GM12878 (cell line): ENCODE data around the gene PNMA5. TPM values are rescaled to one million over a fixed set of nuclear protein-coding genes. Genes with fewer than 3 reads are reported as not detected.
"Not testable (repeated sequence)": the region's sequence is repeated elsewhere in the genome, so short reads cannot be mapped to it uniquely, and the experiment has no call there.

Source experiments
- ATAC-seq: fragments of 200-7000 bp; cut with Tn5 transposase; 3 replicates; pipeline ENCODE4 v1.9.1; 2020; ENCODE audit warnings: mild to moderate bottlenecking, moderate library complexity
- BruUV-seq: library from RNA; stranded (reverse); fragments of 400-500 nt; replicated peaks from 2 replicates; lab custom pipeline; 2021; lab: Mats Ljungman, UMichigan
- CTCF ChIA-PET: fragments of 300-600 bp; sonication (Branson Sonifier 250); formaldehyde crosslinking; extraction: SDS; loops from one replicate; lab custom pipeline; 2021; ENCODE audit warnings: inconsistent platforms; lab: Yijun Ruan, JAX
- POLR2A ChIA-PET: fragments of 350-600 bp; formaldehyde crosslinking; extraction: SDS; loops from one replicate; lab custom pipeline; 2021; ENCODE audit warnings: inconsistent platforms; lab: Charles Lee
- RAD21 ChIA-PET: fragments of 300-600 bp; sonication (Branson Sonifier 250); formaldehyde crosslinking; loops from one replicate; lab custom pipeline; 2023; ENCODE audit warnings: antibody characterized with exemption; ENCODE audit not compliant: unreplicated experiment; lab: Charles Lee
- SMC1A ChIA-PET: fragments of 300-600 bp; sonication (Branson Sonifier 250); formaldehyde crosslinking; loops from one replicate; lab custom pipeline; 2023; ENCODE audit not compliant: unreplicated experiment, uncharacterized antibody; lab: Charles Lee
- DNase-seq: peaks from one replicate; pipeline ENCODE4 v3.0.0-alpha.2; 2011; ENCODE audit warnings: low read depth, low spot score
- FAIRE-seq: peaks from 3 replicates; lab custom pipeline; 2011; peaks lifted over from hg19 to GRCh38; lab: Jason Lieb, UNC
- H2AFZ ChIP-seq: 2 replicates; pipeline ENCODE4 v1.6.0; 2011; ENCODE audit warnings: low read depth, low read length, control low read depth; ENCODE audit not compliant: control insufficient read depth
- H3K27ac ChIP-seq: 2 replicates; pipeline ENCODE4 v1.5.1; 2011; ENCODE audit warnings: control low read depth; ENCODE audit not compliant: control insufficient read depth, insufficient read depth
- H3K27me3 ChIP-seq, 2 experiments: replicated peaks in 1 of 2; 2 replicates each; pipeline versions ENCODE4 v1.6.0 to v1.6.1; 2011; ENCODE audit warnings: low read length in 1 of 2; ENCODE audit not compliant: control insufficient read depth in 2 of 2, insufficient read depth in 2 of 2
- H3K36me3 ChIP-seq, 2 experiments: 2 replicates each; pipeline ENCODE4 v1.5.1; 2011; ENCODE audit warnings: low read length in 1 of 2; ENCODE audit not compliant: control insufficient read depth in 2 of 2, insufficient read depth in 2 of 2
- H3K4me1 ChIP-seq: 2 replicates; pipeline ENCODE4 v1.6.1; 2011; ENCODE audit warnings: mild to moderate bottlenecking, low read length, moderate library complexity, mixed read lengths; ENCODE audit not compliant: control insufficient read depth, insufficient read depth
- H3K4me2 ChIP-seq: 2 replicates; pipeline ENCODE4 v1.6.0; 2011; ENCODE audit warnings: control low read depth; ENCODE audit not compliant: control insufficient read depth, insufficient read depth
- H3K4me3 ChIP-seq: fragments of 200-600 bp; sonication (generic); 2 replicates; pipeline ENCODE4 v1.5.1; 2016
- H3K79me2 ChIP-seq: 2 replicates; pipeline ENCODE4 v1.6.0; 2011; ENCODE audit warnings: low read length; ENCODE audit not compliant: control insufficient read depth, insufficient read depth
- H3K9ac ChIP-seq: 2 replicates; pipeline ENCODE4 v1.8.0; 2011; ENCODE audit warnings: low read length, control low read depth, mixed read lengths; ENCODE audit not compliant: control insufficient read depth, insufficient read depth
- H3K9me3 ChIP-seq: replicated peaks from 3 replicates; pipeline ENCODE4 v1.5.1; 2011; ENCODE audit warnings: mild to moderate bottlenecking, low read length; ENCODE audit not compliant: control insufficient read depth, insufficient read depth
- H4K20me1 ChIP-seq: 2 replicates; pipeline ENCODE4 v1.6.0; 2011; ENCODE audit not compliant: control insufficient read depth, insufficient read depth
- CEBPB ChIP-seq, 2 experiments: fragments of 150-350 bp in 1 of 2; IDR thresholded peaks; 2 replicates each; pipeline ENCODE4 v1.6.1; 2012 to 2014; ENCODE audit warnings: low read depth in 2 of 2, low read length in 2 of 2, borderline replicate concordance in 1 of 2, inconsistent platforms in 1 of 2
- EED ChIP-seq: sonication (generic); IDR thresholded peaks from 2 replicates; pipeline ENCODE4 v1.6.1; 2016; ENCODE audit warnings: antibody characterized with exemption, low read depth
- GABPA ChIP-seq: IDR thresholded peaks from 2 replicates; pipeline ENCODE4 v1.6.1; 2014; ENCODE audit warnings: antibody characterized with exemption, low read depth, mild to moderate bottlenecking, inconsistent platforms
- MEF2A ChIP-seq: IDR thresholded peaks from 2 replicates; pipeline ENCODE4 v1.6.1; 2011; ENCODE audit warnings: low read depth, mild to moderate bottlenecking, low read length, moderate library complexity; ENCODE audit not compliant: insufficient read depth
- MTA2 ChIP-seq: fragments of 450-650 bp; IDR thresholded peaks from 2 replicates; pipeline ENCODE4 v1.6.1; 2016; ENCODE audit warnings: low read depth, mild to moderate bottlenecking, moderate library complexity
- NFXL1 ChIP-seq: fragments of 450-650 bp; IDR thresholded peaks from 2 replicates; pipeline ENCODE4 v1.6.1; 2017; ENCODE audit warnings: antibody characterized with exemption, mild to moderate bottlenecking, borderline replicate concordance
- PKNOX1 ChIP-seq: fragments of 450-650 bp; IDR thresholded peaks from 2 replicates; pipeline ENCODE4 v1.6.1; 2016; ENCODE audit warnings: mild to moderate bottlenecking
- PML ChIP-seq: IDR thresholded peaks from 2 replicates; pipeline ENCODE4 v1.6.1; 2012; ENCODE audit warnings: low read length, inconsistent platforms
- RAD21 ChIP-seq: IDR thresholded peaks from 2 replicates; pipeline ENCODE4 v1.6.1; 2011; ENCODE audit warnings: mild to moderate bottlenecking, low read depth, low read length, moderate library complexity; ENCODE audit not compliant: insufficient read depth
- RB1 ChIP-seq: fragments of 450-650 bp; formaldehyde crosslinking; IDR thresholded peaks from 2 replicates; pipeline ENCODE4 v1.6.1; 2017; ENCODE audit warnings: mild to moderate bottlenecking, borderline replicate concordance
- SMAD1 ChIP-seq: fragments of 450-650 bp; IDR thresholded peaks from 2 replicates; pipeline ENCODE4 v1.6.1; 2018; ENCODE audit warnings: mild to moderate bottlenecking, low read depth; ENCODE audit not compliant: partially characterized antibody
- ZBTB11 ChIP-seq: fragments of 450-650 bp; formaldehyde crosslinking; IDR thresholded peaks from 2 replicates; pipeline ENCODE4 v1.5.0; 2022; ENCODE audit warnings: mild to moderate bottlenecking, missing genetic modification characterization
- WGBS: methylation state at CpG from one replicate; pipeline ENCODE4 v1.1.6; 2016; ENCODE audit warnings: low lambda C conversion rate; ENCODE audit not compliant: insufficient replicate concordance, insufficient coverage; ENCODE audit errors: missing lambda C conversion rate; 5-methylcytosine and 5-hydroxymethylcytosine counted together
- in situ Hi-C: fragments of 300-500 bp; cut with MboI; formaldehyde crosslinking; loops from 9 replicates; pipeline ENCODE4 v1.14.3; 2018; ENCODE audit warnings: mixed read lengths
- intact Hi-C: fragments of 100-400 bp; cut with micrococcal nuclease; formaldehyde crosslinking; loops from one replicate; pipeline ENCODE4 v1.14.2; 2022; ENCODE audit not compliant: unreplicated experiment
- polyA plus RNA-seq, 11 experiments: library from polyadenylated mRNA; depleted of rRNA in 4 of 11; unstranded in 6 of 11; stranded (reverse) in 5 of 11; fragments of >200 nt; fragmentation: Nextera tagmentation in 4 of 11; fragmentation: Illumina TruSeq in 1 of 11; extraction: Ambion mirVana in 4 of 11; extraction: Trizol in 1 of 11; gene quantifications; 1 replicate in 1 of 11; 2 replicates in 10 of 11; pipeline versions ENCODE4 v1.2.1 to v1.2.3, GENCODE V29; 2011 to 2016; ENCODE audit warnings: inconsistent platforms in 2 of 11, missing spikeins in 2 of 11, low read depth in 1 of 11
- total RNA-seq, 4 experiments: library from RNA; depleted of rRNA in 3 of 4; stranded (reverse); fragments of >200 nt in 3 of 4; fragmentation: Illumina TruSeq in 1 of 4; extraction: Trizol in 1 of 4; gene quantifications; 2 replicates each; pipeline versions ENCODE4 v1.2.1 to v1.2.3, GENCODE V29; 2013 to 2021
- TF ChIP-seq, protein P1 (sequence below): fragments of 150-350 bp; IDR thresholded peaks from 2 replicates; pipeline ENCODE4 v1.6.1; 2014; ENCODE audit warnings: mild to moderate bottlenecking, low read depth, low read length

PNMA5 gene
- total and polyA plus RNA-seq, 10 of the 15 experiments (the other 5 are each of a cell fraction or from before 2014, with no cell fraction given), result 0.03 TPM; not detected in 9

GRCh38 chrX:153029162-153029561, 35.2 kb upstream of the PNMA5 start:
- Histone ChIP-seq H3K27me3 (no peaks in the 10 kb centered on the region), H3K9ac (no peak overlapping the region), H3K27ac (no peak overlapping the region), H3K79me2 (no peaks in the 10 kb centered on the region), H3K4me3 (no peak overlapping the region), H3K4me2 (no peak overlapping the region), H3K9me3 (no peaks in the 10 kb centered on the region; the same call in 2 of the 3 replicates), H3K36me3 (no peaks in the 10 kb centered on the region), H2AFZ (no peak overlapping the region), H3K4me1 (no peaks in the 10 kb centered on the region), H4K20me1 (no peaks in the 10 kb centered on the region)
- DNase-seq (no peak), ATAC-seq (no peak)
- intact Hi-C loops, result no loop called here
- ChIA-PET CTCF (no interaction called here), SMC1A (no interaction called here), POLR2A (no interaction called here)
- TF ChIP-seq MTA2, result no peak
- TF ChIP-seq GABPA, result no peak
- TF ChIP-seq CEBPB (IDR thresholded peaks at IDR 0.05; ENCODE audit: borderline replicate concordance in 1 of 2, low read depth in 2 of 2, low read length in 2 of 2), result no peak
- TF ChIP-seq ZBTB11 (CRISPR knock-in tag), result no peak
- no peak for TF ChIP-seq SMAD1
- TF ChIP-seq PKNOX1, result no peak
- no peak for TF ChIP-seq RB1
- TF ChIP-seq MEF2A, result no peak
- TF ChIP-seq, protein P1, sequence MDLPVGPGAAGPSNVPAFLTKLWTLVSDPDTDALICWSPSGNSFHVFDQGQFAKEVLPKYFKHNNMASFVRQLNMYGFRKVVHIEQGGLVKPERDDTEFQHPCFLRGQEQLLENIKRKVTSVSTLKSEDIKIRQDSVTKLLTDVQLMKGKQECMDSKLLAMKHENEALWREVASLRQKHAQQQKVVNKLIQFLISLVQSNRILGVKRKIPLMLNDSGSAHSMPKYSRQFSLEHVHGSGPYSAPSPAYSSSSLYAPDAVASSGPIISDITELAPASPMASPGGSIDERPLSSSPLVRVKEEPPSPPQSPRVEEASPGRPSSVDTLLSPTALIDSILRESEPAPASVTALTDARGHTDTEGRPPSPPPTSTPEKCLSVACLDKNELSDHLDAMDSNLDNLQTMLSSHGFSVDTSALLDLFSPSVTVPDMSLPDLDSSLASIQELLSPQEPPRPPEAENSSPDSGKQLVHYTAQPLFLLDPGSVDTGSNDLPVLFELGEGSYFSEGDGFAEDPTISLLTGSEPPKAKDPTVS, result no peak
- TF ChIP-seq RAD21, result no peak
- TF ChIP-seq NFXL1, result no peak
- TF ChIP-seq PML, result no peak
- TF ChIP-seq EED, result no peak
- TF ChIP-seq, all 136 proteins: peak for 0
- RAD21 ChIA-PET, result no interaction called here
- FAIRE-seq, result no peak
- 55% methylated on average over 2 of the region's 2 CpGs for WGBS
- BruUV-seq, result no TSS peak
- in situ Hi-C loops, result no loop called here

DNA sequence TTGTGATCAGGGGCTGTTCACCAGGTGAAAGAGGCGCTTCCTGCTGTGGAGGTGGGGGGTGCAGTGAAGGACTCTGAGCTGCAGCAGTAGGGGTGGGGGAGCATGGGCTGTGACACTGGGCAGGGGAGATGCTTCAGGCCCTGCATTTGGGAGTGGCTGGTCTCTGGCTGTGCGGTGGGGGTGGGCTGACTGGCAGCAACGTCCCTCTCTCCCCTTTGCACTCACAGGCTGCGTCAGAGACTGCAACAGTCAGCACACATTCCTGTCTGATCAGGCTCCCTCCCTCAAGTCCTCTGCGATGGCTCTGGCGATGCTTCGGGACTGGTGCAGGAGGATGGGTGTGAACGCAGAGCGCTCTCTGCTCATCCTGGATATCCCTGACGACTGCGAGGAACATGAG, 34.6 kb upstream of the PNMA5 start:
- H3K9me3 ChIP-seq, H3K4me2 ChIP-seq, H3K4me3 ChIP-seq, CTCF ChIA-PET, DNase-seq, BruUV-seq, H3K79me2 ChIP-seq, H3K4me1 ChIP-seq, H2AFZ ChIP-seq, H3K27ac ChIP-seq, RAD21 ChIA-PET, SMC1A ChIA-PET, H3K27me3 ChIP-seq, in situ Hi-C loops, POLR2A ChIA-PET, H3K36me3 ChIP-seq, H4K20me1 ChIP-seq, ATAC-seq, H3K9ac ChIP-seq, intact Hi-C loops: not testable (repeated sequence)
- 81% methylated on average over 7 of the region's 11 CpGs for WGBS
- peak; percentile 44 for FAIRE-seq
